Jurkat, Clone E6-1 (cell line): Measurements from ENCODE around the gene WDR93.
"Not testable (repeated sequence)": the region's sequence is repeated elsewhere in the genome, so short reads cannot be mapped to it uniquely, and the experiment has no call there.

Experiments used
- DNase-seq: peaks from one replicate; pipeline ENCODE4 v3.0.0-alpha.2; 2011; ENCODE audit warnings: low read depth, low spot score
- H3K4me3 ChIP-seq: 2 replicates; pipeline ENCODE4 v1.5.1; 2011; ENCODE audit warnings: mild to moderate bottlenecking, low read length, control low read depth, moderate library complexity

Gene WDR93

GRCh38 chr15:89677381-89677780 is 13.2 kb upstream of the WDR93 start:
- DNase-seq = no peak
- H3K4me3 ChIP-seq = no peak overlapping the region

- no peak within 1 kb of the TSS for H3K4me3 ChIP-seq
- DNase-seq = no peak
These were observed 11.4 kb upstream of the WDR93 start, which contains the start of gene PLIN1 for GRCh38 chr15:89679212-89679611. PLIN1 (minus strand) TSS chr15:89679367; CDS start chr15:89677489, 1,878 bp downstream.

DNA sequence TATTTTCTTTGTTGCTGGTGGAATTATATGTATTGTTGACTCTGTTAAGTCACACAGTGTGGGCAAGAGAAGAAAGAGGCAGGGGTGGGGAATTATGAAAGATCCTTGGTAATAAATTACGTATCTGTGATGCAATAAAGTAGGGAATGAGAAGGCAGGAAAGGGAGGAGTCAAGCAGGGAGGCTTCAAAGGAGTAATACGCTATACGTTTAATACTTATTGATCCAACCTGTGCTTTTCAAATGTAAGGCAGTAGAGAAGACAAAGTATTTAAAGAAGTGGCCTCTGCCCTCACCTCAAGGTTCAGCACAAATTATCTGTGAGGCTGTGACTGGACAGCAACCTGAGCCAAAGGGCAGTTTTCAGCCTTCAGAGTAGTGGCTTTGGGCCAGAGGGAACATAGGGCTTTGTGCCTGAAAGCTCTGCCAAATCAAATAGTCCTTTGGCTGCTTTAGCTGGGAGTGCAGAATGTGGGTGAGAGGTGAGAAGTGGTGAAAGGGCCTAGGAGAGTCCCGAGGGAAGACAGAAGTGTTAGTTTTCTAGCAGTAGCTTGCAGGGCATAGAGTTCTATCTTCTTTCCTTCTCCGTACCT is 10.2 kb upstream of the WDR93 start:
- H3K4me3 ChIP-seq = no peak overlapping the region
- DNase-seq = no peak

DNA sequence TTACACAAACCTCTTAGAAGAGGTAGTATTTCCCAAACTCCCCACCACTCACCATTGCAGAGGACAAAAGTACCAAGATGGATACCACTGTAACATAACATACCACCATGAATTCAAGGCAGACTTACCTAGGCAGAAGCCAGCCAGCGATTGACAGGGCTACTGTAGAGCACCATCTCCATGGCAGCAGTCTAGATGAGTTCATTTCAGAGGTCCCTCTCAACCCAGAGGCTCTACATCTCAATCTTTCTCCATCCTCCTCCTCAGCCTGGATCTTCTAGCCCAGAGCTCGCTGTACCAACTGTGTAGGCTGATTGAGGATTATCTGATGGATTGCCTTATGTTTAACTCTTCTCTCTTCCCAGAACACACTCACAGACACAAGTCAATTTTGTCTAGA is 9.5 kb upstream of the WDR93 start:
- no peak for DNase-seq
- no peak overlapping the region for H3K4me3 ChIP-seq

- no peak overlapping the region for H3K4me3 ChIP-seq
- DNase-seq = no peak
These were observed 4.6 kb upstream of the WDR93 start for GRCh38 chr15:89685995-89686394.

GRCh38 chr15:89686522-89686921 is 4.1 kb upstream of the WDR93 start:
- no peak overlapping the region for H3K4me3 ChIP-seq

DNA sequence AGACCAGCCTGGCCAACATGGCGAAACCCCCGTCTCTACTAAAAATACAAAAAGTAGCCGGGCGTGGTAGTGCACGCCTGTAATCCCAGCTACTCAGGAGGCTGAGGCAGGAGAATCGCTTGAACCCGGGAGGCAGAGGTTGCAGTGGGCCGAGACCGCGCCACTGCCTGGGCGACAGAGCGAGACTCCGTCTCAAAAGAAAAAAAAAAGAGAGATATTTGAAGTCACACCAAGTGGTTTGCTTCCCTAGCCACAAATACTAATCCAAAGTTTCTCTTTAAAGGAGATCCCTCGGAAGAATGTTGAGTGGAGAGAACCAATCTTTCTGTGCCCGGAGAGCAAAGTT is 708 bp upstream of the WDR93 start:
- DNase-seq = not testable (repeated sequence)
- peak overlapping the region; percentile 66 for H3K4me3 ChIP-seq

More at GRCh38 chr15:89686522-89686921, 4.1 kb upstream of the WDR93 start:
- no peak for DNase-seq

- no peak for DNase-seq
- H3K4me3 ChIP-seq = no peak overlapping the region
These were observed 2.5 kb downstream of the WDR93 start for GRCh38 chr15:89693091-89693490.

DNA sequence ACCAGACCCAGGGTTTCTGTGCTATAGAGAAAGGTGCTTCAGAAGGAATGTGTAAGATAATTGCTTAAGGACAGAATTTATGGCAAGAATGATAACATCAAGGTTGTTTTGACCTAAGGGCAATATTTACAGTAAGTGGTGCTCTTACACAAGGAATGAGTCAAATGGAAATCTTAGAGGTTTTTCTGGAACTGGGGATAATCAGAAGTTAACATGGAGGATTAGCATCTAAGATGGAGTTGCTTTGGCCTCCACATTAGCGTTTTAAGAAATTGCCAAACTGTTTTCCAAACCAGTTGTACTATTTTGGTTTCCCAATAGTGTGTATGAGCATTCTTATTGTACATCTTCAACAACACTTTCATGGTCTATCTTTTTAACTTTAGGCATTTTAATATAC is 3.1 kb downstream of the WDR93 start:
- H3K4me3 ChIP-seq = no peak overlapping the region
- no peak for DNase-seq

- no peak overlapping the region for H3K4me3 ChIP-seq
- no peak for DNase-seq
These were observed 4.6 kb downstream of the WDR93 start for GRCh38 chr15:89695198-89695597.

DNA sequence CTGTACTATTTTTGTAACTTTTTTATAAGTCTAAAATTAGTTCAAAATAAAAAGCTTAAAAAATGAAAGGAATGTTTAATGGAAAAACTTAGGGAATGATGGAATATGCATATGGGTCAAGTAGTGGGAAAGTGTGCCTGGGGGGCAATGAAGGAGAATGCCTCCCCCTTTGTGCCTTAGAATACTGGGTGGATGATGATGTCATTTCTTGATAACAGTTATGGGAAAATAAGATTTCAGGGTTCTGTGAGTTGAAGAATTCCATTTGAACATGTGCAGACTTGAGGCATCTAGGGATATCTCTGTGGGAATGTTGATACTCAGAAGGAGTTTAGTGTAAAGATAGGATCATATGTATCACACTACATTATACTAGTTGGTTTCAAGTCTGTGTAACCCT is 13.8 kb downstream of the WDR93 start:
- H3K4me3 ChIP-seq = no peak overlapping the region
- DNase-seq = no peak

DNA sequence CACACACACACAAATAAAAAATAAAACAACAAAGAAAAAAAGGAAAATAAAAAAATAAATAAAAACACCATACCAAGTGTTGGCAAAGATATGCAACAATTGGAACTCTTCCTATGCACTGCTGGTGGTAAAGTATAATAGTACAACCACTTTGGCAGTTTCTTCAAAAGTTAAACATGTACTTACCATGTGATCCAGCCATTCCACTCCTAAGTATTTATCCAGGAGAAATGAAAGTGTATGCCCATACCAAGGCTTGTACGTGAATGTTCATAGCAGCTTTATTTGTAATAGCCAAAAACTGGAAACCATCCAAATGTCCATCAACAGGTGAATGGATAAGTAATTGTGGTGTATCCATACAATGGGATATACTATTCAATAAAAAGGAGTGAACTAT is 17.0 kb downstream of the WDR93 start:
- DNase-seq = no peak
- no peak overlapping the region for H3K4me3 ChIP-seq

DNA sequence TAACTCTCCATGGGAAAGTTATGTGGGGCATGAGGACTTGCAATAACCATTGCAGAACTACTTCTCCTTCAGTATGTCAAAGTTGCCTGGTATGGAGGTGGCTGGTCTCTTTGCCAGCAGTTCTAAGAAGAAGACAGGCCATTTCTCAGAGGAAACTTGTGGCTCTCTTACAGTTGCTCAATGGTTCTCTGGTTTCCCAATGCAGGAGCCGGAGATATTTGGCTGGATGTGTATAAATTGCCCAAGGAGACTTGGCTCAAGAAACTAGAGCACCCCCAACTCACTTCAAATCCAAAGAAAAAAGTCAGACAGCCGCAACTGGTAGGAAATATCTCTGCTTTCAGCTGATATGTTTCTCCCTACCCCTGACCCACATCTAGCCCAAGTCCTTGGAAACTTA is 24.2 kb downstream of the WDR93 start:
- H3K4me3 ChIP-seq = no peak overlapping the region
- no peak for DNase-seq

DNA sequence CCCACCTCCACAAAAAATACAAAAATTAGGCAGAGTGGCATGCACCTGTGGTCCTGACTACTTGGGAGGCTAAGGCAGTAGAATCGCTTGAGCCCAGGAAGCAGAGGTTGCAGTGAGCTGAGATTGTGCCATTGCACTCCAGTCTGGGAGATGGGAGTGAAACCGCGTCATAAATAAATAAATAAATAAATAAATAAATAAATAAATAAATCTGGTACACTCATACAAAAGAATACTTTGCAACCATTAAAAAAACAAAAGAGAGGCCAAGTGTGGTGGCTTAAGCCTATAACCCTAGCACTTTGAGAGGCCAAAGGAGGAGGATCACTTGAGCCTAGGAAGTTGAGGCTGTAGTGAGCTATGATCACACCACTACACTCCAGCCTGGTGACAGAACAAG is 32.4 kb downstream of the WDR93 start:
- DNase-seq = no peak
- H3K4me3 ChIP-seq = no peak overlapping the region

DNA sequence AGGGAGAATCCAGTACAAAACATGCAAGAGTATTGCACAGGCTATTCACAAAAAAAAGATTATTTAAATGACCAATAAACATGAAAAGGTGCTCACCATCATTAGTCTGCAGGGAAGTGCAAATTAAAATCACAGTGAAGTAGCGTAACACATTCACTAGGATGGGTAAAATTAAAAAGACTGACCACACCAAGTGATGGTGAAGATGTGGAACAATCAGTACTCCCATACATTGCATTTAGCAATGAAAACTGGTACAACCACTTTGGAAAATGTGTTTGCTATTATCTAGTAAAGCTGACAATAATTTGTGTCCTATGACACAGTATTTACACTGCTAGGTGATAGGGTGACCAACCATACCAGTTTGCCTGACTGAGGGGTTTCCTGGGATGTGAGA is 34.0 kb downstream of the WDR93 start:
- no peak overlapping the region for H3K4me3 ChIP-seq

GRCh38 chr15:89725064-89725463 is 34.5 kb downstream of the WDR93 start:
- no peak for DNase-seq
- no peak overlapping the region for H3K4me3 ChIP-seq

More for the DNA sequence above, 34.0 kb downstream of the WDR93 start:
- no peak for DNase-seq

DNA sequence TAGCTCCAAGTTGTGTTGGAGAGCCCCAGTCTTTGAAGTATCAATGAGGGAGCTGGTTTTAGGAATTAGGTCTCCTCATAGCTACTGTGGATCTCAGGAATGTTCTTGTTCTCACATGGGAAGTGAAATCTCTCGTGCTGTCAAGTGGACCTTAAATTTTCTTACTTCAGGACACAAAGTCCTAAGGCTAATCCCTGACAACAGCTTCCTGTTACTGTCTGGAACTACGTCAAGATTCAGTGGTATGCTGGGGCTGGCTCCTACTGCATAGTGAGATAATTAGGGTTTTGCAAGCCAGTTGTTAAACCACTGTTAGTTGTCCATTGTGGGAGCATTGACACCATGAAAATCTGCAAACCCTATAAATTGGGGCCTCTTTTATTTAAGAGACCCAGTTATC is 37.6 kb downstream of the WDR93 start:
- no peak overlapping the region for H3K4me3 ChIP-seq
- DNase-seq = no peak

GRCh38 chr15:89731275-89731674 is 40.7 kb downstream of the WDR93 start:
- DNase-seq = no peak
- no peak overlapping the region for H3K4me3 ChIP-seq

GRCh38 chr15:89732451-89733172 is 42.0 kb downstream of the WDR93 start:
- DNase-seq = no peak
- H3K4me3 ChIP-seq = no peak overlapping the region

- no peak for DNase-seq
- no peak overlapping the region for H3K4me3 ChIP-seq
These were observed 45.2 kb downstream of the WDR93 start for GRCh38 chr15:89735773-89736172.

GRCh38 chr15:89740137-89740536 is 49.5 kb downstream of the WDR93 start:
- DNase-seq = peak; percentile 78
- no peak overlapping the region; the same call in 1 of the 2 replicates for H3K4me3 ChIP-seq
